Progenitor cell of endocrine pancreas (in vitro differentiated cells): ENCODE results near the gene SLIT3. TPM values are rescaled to one million over a fixed set of nuclear protein-coding genes. Genes with fewer than 3 reads are reported as not detected.

ENCODE experiments used
- DNase-seq: peaks from one replicate; pipeline ENCODE4 v3.0.0; 2021; ENCODE audit warnings: low spot score; ENCODE audit not compliant: unreplicated experiment
- H3K27ac Mint-ChIP-seq: 2 replicates; pipeline ENCODE4 v1.8.0; 2021; ENCODE audit warnings: mild to moderate bottlenecking, moderate library complexity, mixed read lengths
- H3K27me3 Mint-ChIP-seq: 2 replicates; pipeline ENCODE4 v1.8.0; 2021; ENCODE audit warnings: mixed read lengths
- H3K36me3 Mint-ChIP-seq: 2 replicates; pipeline ENCODE4 v1.8.0; 2022; ENCODE audit warnings: mixed read lengths; ENCODE audit not compliant: insufficient read depth
- H3K4me1 Mint-ChIP-seq: 2 replicates; pipeline ENCODE4 v1.8.0; 2021; ENCODE audit warnings: low read depth, mixed read lengths
- H3K4me3 Mint-ChIP-seq: 2 replicates; pipeline ENCODE4 v1.8.0; 2021; ENCODE audit warnings: low read depth, mild to moderate bottlenecking, moderate library complexity, mixed read lengths
- H3K9me3 Mint-ChIP-seq: 2 replicates; pipeline ENCODE4 v1.8.0; 2021; ENCODE audit warnings: low read depth, mixed read lengths
- total RNA-seq: library from RNA; stranded (reverse); gene quantifications from 2 replicates; pipeline ENCODE4 v1.2.1, GENCODE V29; 2021
- TF ChIP-seq, protein P1 (sequence below): fragments of 200-600 bp; sonication (generic); IDR thresholded peaks from one replicate; pipeline ENCODE4 v1.5.0; 2021; ENCODE audit warnings: antibody characterized with exemption, mild to moderate bottlenecking; ENCODE audit not compliant: unreplicated experiment

The SLIT3 gene
- total RNA-seq, 1 donor from 2014 or later, result 18.8 TPM

DNA sequence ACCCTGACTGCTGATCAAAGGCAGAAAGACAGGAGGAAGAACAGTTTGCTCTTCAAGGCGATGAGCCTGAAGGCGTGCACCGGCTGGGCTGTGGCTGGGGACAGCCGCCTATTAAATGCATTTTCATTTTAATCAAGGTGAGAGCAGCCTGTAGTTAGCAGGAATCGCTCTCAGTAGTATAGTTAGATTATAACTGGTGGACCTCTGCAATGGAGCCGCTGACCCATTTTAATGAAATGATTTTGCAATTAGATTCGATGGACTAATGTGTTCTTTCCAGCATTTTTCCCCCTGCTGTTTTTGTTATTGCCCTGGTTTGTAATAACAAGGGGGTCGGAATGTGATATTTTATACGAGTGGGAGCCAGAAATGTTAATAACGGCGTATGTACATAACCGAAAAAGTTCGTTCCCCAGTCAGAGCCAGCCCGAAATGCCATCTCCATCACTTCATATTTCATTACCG, 535.8 kb downstream of the SLIT3 start:
- Mint-ChIP-seq H3K27me3 (no peaks in the 10 kb centered on the region), H3K4me3 (no peak overlapping the region), H3K36me3 (peaks cover 5% of the 10 kb centered on the region), H3K9me3 (peaks cover 5% of the 10 kb centered on the region), H3K27ac (no peak overlapping the region), H3K4me1 (no peaks in the 10 kb centered on the region)
- TF ChIP-seq, protein P1, sequence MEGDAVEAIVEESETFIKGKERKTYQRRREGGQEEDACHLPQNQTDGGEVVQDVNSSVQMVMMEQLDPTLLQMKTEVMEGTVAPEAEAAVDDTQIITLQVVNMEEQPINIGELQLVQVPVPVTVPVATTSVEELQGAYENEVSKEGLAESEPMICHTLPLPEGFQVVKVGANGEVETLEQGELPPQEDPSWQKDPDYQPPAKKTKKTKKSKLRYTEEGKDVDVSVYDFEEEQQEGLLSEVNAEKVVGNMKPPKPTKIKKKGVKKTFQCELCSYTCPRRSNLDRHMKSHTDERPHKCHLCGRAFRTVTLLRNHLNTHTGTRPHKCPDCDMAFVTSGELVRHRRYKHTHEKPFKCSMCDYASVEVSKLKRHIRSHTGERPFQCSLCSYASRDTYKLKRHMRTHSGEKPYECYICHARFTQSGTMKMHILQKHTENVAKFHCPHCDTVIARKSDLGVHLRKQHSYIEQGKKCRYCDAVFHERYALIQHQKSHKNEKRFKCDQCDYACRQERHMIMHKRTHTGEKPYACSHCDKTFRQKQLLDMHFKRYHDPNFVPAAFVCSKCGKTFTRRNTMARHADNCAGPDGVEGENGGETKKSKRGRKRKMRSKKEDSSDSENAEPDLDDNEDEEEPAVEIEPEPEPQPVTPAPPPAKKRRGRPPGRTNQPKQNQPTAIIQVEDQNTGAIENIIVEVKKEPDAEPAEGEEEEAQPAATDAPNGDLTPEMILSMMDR, result no peak
- DNase-seq, result no peak

DNA sequence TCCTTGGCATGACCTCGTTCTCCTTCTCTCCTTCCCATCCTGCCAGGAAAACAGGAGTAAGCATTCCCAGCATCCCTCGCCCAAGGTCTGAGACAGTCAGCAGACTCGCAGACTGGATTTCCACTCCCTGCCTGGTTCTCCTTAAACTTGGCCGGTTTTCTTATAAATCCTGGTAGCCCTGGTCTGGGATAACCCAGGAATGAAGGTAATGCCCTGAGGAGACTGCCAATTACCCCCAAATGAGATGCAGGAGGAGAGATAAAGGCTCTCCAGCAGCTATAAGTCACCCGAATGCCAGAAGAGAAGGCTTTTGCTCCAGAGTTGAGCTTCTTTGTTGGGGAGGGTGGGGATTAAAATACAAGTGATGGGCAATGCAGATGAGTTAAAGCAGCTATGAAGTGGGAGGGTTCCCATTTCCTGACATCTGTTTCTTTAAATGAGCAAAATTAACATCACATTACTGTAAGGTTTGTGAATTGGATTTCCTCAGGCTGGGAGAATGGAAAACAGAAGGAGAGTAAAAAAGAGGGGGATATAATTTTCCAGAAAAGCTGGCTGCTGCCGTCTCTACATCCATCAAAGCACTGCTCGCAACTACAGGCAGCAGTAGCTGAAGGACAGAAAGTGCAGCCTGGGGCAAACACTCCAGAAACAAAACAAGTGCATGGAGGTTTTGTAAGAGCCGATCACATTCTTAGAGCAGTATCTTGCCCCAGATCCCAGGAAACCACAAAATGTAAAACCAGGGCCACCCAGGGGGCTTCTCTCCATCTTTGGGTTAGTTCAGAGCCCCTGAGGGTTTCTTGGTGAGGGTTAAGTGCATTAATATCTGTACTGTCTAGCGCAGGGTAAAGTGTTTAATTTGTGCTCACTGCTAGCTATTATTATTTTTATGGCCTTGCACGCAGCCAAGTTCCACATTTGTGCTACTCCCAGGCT, 544.2 kb downstream of the SLIT3 start:
- Mint-ChIP-seq H3K4me3 (no peak overlapping the region), H3K4me1 (no peaks in the 10 kb centered on the region), H3K27ac (no peak overlapping the region), H3K36me3 (peaks cover 2% of the 10 kb centered on the region), H3K27me3 (peaks cover 2% of the 10 kb centered on the region), H3K9me3 (no peaks in the 10 kb centered on the region)
- DNase-seq, result no peak
- TF ChIP-seq, protein P1, result no peak

DNA sequence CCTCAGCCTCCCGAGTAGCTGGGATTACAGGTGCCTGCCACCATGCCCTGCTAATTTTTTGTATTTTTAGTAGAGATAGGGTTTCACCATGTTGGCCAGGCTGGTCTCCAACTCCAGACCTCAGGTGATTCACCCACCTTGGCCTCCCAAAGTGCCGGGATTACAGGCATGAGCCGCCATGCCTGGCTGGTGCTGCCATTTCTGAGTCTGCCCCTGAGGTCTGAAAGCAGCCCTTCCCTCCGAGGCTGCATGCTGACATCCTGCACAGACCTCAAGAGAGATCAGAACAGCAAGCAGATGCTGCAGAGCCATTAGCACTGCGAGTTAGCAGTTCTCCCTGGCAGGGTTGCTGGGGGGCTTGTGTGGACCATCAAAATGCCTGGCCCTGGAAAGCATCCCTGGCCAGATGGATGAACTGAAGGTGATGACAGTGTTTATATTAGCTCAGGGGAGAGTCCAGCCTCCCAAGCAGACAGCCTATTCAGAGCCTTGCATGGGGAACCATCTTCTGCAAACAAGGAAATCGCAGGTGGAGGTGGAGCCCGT, 545.3 kb downstream of the SLIT3 start:
- no peak for DNase-seq
- Mint-ChIP-seq H3K4me1 (no peaks in the 10 kb centered on the region), H3K27me3 (peaks cover 2% of the 10 kb centered on the region), H3K36me3 (peaks cover 2% of the 10 kb centered on the region), H3K9me3 (no peaks in the 10 kb centered on the region), H3K4me3 (no peak overlapping the region), H3K27ac (no peak overlapping the region)
- TF ChIP-seq, protein P1, result no peak

DNA sequence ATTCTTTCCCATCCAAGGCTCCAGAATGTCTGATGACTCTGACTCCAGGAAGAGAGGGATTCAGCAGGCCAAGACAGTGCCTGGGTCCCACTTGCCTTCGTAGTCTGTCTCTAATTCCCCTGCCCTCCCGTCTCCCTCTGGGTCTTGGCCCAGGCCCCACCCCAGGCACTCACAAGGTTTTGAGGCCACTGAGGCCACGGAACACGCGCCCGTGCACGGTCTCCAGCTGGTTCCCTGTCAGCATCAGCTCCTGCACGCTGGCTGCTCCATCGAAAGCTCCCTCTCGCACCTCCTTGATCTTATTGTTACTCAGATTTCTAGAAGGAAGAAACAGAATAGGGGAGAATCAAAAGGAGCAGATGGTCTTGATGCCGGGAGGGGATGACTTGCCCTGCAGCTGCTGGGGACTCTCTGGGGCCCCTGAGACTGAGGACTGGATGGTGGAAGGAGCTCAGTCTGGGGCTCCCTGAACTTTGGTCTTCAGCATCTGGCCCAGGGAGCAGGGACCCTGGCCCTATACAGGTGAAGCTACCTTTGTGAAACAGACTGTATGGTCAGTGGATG, 547.2 kb downstream of the SLIT3 start:
- Mint-ChIP-seq H3K9me3 (no peaks in the 10 kb centered on the region), H3K27ac (no peak overlapping the region), H3K27me3 (peaks cover 2% of the 10 kb centered on the region), H3K4me3 (no peak overlapping the region), H3K36me3 (peaks cover 2% of the 10 kb centered on the region), H3K4me1 (no peaks in the 10 kb centered on the region)
- DNase-seq, result no peak
- TF ChIP-seq, protein P1, result no peak

DNA sequence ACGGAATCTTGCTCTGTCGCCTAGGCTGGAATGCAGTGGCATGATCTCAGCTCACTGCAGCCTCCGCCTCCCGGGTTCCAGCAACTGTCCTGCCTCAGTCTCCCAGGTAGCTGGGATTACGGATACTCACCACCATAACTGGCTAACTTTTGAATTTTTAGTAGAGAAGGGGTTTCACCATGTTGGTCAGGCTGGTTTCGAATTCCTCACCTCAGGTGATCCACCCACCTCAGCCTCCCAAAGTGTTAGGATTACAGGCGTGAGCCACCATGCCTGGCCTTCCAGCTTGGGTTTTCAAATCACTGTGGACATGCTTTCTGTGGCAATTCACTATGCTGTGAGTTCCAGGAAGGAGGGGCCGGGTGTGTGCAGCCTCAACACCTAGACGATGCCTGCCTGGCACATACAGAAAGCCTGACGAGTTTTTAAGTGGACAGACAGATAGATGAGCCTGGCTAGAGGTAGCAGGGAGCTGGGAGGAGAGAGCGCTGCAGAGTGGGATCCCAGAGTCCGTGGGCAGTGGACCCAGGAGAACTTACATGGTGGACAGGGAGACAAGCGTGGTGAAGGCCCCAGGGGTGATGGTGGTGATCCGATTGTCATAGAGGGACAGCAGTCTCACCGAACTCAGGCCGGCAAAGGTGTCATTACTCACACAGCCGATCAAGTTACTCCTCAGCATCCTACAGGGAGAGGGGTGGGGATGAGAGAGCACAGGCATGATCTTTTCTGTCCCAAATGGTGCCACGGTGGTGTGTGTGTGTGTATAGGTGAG, 548.3 kb downstream of the SLIT3 start:
- TF ChIP-seq, protein P1, result no peak
- Mint-ChIP-seq H3K9me3 (no peaks in the 10 kb centered on the region), H3K36me3 (peaks cover 6% of the 10 kb centered on the region), H3K4me3 (no peak overlapping the region), H3K27me3 (peaks cover 2% of the 10 kb centered on the region), H3K4me1 (peaks cover 1% of the 10 kb centered on the region), H3K27ac (no peak overlapping the region)
- DNase-seq, result no peak
